ENCODE data around the gene GNG11.
A peak's percentile ranks its signal among the peaks of the same experiment; 100 is the strongest.

The GNG11 gene

DNA sequence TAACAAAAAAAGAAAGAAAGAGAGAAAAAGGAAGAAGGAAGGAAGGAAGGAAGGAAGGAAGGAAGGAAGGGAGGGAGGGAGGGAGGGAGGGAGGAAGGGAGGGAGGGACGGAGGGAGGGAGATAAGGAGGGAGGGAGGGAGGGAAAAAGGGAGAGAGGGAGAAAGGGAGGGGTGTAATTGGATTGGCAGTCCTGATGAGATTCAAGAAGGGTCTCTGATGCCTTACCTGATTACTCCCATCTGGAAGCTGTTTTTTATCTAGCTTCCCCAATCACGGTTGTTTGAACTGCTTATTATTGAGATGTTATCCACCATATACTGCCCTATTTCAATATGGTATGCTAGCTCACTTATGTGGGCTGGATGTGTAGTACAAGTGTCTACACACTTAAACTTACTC is 27.3 kb downstream of the GNG11 start:
- no peak for DNase-seq (ENCODE audit: low read depth)

DNA sequence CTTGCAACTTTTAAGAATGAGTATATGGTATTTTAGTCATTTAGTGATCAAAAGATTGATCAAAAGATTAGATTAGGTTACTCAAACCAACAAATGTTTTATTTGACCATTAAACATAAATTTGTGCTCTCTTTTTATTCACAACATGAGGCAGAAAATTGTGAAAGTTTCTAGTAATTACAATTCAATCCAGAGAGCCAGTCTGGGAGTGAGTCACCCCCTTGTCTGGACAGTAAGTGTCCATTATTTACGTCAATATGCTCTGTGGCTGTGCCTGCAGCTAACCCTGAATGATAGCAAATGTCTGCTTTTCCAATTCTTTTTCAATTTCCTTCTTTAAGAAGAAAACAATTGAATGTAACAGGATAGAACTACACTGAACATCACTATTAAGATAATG is 27.9 kb downstream of the GNG11 start:
- DNase-seq (ENCODE audit: low read depth), result peak; percentile 71

DNA sequence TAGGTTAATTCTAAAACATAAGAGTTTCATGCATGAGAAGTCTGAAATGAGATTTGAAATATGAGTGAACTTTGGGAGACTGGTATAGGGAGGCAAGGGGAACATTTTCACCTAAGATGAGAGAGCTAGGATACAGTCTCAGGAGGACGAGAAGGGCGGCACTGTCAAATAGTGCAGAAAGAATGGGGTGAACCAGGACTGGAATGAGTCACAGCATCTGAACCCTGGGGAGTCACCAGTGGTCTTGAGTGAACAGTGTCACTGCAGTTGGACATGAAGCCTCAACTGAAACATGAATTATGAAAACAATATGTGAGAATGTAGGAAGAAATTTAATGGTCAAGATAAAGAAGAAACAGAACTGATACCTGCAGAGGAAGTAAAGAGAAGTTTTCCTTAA is 33.8 kb downstream of the GNG11 start:
- DNase-seq (ENCODE audit: low read depth), result no peak

DNA sequence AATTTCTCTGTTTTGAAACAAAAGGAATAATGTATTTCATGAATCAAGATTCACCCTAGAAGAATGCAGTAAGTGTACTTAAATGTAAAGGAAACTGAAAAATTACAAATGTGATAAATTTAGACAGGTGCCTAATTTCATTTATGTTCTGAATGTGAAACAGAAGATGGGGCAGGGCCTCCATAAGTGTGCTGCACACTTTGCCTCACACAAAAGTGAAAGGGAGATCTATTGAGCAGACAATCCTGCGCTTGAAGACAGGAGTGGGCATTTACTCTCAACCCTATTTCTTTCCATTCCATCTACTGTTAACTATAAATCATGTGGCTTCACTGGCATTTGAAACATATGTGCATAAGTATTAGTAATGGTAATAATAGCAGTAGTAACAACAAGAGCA is 36.2 kb downstream of the GNG11 start:
- no peak for DNase-seq (ENCODE audit: low read depth)

DNA sequence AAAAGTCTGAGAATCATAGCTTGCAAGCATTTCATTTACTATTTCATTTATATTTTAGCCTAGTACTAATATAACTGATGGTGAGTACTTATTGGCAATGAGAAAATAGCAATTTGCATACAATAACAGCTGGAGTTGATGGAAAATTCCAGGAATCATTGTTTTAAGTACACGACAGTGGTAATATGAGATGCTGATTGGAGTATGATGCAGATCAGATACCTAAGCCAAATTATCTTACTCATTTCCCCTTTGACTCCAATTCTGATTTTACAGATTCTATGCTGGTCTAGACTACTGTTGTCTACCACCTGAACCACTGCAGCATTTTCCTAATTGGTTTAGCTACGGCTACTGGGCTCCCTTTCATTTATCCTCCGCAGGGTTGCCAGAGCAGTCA is 36.7 kb downstream of the GNG11 start:
- DNase-seq (ENCODE audit: low read depth), result no peak

DNA sequence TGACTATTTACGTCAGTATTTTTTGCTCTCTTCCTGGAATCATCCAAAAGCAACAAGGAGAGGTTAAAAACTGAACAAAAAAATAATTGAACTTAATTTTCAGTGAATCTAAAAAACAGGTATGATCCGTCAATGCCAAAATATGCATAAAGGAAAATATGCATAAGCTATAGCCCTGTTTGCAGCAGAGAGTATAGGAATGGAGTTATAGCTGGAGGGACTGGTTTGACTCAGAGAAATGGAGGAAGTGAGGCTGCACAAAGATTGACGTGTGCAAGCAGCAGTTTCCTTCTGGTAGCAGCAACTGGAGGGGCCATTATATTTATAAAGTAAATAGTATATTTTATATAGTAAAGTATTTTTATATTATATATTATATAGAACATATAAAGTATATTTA is 37.1 kb downstream of the GNG11 start:
- no peak for DNase-seq (ENCODE audit: low read depth)

DNA sequence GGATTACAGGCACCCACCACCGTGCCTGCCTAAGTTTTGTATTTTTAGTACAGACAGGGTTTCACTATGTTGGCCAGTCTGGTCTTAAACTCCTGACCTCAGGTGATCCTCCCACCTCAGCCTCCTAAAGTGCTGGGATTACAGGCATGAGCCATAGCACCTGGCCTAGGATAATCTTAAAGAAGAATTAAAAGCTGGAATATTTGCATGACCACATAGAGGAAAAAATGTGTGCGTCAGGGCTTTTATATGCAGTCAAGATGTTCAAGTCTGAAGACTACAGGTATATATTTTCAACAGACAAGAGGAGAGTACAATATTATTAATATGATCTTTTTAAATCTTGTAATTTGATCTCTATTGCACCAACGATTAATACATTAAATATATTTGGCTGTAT is 39.5 kb downstream of the GNG11 start:
- DNase-seq (ENCODE audit: low read depth), result no peak

DNA sequence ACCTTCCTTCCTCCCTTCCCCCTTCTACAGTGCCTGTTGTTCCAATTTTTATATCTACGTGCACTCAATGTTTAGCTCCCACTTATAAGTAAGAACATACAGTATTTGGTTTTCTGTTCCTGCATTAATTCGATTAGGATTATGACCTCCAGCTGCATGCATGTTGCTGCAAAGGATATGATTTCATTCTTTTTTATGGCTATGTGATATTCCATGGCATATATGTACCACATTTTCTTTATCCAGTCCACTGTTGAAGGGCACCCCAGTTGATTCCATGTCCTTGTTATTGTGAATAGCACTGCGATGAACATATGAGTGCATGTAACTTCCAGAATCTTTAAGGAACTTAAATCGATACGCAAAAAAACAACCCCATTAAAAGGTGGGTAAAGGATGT is 42.7 kb downstream of the GNG11 start:
- no peak for DNase-seq (ENCODE audit: low read depth)

DNA sequence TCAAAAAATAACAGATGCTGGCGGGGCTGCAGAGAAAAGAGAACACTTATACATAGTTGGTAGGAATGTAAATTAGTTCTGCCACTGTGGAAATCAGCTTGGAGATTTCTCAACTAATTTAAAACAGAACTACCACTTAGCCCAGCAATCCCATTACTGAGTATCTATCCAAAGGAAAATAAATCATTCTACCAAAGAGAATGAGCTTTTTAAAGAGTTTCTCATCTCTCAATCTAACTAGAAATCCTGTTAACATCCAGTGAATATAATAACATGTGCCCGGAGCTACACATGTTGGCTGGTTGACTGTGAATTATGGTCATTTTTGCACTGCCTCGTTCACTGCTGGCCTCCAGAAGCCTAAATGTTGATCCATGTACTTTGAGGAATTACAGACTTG is 43.3 kb downstream of the GNG11 start:
- no peak for DNase-seq (ENCODE audit: low read depth)

DNA sequence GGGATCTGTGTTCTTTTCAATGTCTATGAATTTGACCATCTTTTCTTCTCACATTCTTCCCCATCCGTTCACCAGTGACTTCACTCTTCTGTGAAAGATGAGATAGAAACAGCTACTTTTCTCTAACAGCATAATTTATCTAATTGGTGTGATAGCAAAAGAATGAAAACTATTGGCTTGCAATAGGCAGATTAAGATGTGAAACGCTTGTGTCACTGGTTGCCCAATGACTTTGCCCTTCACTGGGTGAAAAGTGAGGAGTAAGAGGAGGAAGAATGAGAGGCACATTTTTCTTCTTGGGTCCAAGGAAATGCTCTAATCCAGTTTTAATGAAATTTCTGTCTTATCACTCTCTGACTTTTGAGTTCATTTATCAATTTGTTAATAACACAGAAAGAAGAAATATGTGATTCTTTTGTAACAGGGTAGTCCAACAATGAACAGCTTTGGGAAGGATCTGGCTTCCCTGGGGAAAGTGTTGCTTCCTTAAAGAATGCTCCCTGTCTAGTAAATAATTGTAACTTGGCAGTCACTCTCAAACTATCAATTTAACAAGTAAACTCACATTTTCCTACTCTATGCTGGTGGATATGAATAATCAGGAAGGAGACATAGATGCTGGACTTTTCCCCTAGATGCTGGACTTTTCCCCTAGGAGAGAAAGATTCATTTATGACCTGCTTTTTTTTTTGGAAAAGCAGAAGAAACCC is 47.5 kb downstream of the GNG11 start:
- no peak for DNase-seq (ENCODE audit: low read depth)

DNA sequence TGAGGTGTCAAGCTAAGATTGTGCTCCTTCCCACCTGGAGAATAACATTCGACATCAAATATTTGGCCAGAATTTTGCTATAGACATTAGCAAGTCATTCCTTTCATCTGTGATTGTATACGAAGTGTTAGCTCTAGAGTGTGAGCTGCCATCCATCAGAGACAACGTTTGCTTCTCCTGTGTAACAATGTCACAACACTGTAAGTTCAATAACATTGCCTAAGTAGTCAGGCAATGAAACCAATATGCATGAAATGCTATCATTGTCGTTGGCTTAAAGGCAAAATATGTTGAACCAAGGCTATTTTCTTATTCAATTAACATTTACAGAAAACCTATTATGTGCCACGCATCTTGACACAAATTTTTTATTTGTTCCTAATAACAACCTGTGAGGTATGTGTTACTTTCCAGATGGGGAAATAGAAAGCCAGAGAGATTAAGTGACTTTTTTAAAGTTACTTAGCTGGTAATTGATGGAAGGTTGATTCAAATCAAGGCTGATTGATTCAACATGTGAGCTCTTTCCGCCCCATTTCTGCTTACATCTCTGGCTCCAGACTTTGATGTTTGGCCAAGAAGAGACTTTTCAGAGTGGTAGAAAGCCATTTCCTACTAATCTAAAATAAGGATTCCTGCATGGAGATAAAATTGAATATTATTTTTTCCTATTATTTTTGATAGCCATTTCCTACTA is 50.6 kb downstream of the GNG11 start:
- DNase-seq (ENCODE audit: low read depth), result no peak

DNA sequence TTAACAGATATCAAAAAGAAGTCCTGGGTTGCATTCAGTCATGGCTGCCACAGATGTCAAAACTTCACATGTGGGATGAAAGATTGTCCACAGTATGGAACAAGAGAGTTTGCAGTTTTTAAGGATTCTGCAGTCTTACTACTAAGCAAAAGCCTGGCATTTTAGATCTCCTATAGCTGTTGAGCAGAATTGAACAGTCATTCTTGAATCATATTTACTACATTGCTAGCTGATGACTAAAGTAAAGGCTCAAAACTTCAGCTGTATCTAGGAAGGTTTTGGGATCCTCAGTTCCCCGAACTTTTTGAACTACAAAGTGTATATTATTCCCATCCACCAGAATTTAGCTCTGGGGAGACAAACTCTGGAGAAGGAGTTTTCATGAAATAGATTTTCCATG is 51.6 kb downstream of the GNG11 start:
- no peak for DNase-seq (ENCODE audit: low read depth)

DNA sequence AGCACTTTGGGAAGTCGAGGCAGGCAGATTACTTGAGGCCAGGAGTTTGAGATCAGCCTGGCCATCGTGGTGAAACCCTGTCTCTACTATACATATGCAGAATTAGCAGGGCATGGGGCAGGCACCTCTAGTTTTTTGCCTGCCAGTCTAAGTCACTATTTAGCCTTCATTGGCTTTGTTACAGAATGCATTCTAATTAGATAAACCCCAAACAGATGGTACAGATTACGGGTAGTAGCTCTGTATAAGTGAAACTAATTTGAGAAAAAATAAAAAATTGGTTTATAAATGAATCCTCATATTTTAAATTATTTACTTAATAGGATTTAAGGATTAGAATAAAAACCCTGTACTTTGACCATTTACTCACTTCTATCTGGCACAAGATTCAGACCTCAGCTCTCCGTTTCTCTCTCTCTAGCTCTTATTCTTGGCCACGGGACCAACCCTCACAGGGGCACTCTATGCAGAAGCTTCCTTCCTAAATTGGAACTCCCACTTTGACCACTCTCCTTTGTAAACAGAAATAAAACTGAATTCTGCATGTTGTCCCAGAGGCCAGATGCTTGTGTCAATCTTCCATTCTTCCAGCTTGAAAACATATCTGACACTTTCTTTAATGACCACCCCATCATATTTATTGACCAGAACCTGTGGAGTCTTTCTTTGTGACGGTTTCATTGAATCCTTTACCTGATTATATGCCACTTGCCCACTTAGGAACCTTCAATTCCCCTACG is 55.8 kb downstream of the GNG11 start:
- DNase-seq (ENCODE audit: low read depth), result no peak

Measured in GM04504 (cell line).